HEK293 (cell line): ENCODE data around the gene NUCKS1.
A peak's percentile ranks its signal among the peaks of the same experiment; 100 is the strongest.

Experiments
- CTCF ChIA-PET: fragments of 350-600 bp; formaldehyde crosslinking; extraction: SDS; loops from one replicate; lab custom pipeline; 2021; ENCODE audit warnings: antibody characterized with exemption; lab: Yijun Ruan, JAX
- POLR2A ChIA-PET: fragments of 300-600 bp; formaldehyde crosslinking; extraction: SDS; loops from one replicate; lab custom pipeline; 2020; ENCODE audit warnings: antibody characterized with exemption, inconsistent platforms; lab: Yijun Ruan, JAX
- H3K27ac ChIP-seq: fragments of 200-500 bp; sonication (Bioruptor generic); 2 replicates; pipeline ENCODE4 v1.5.1; 2014; ENCODE audit warnings: low read depth, low read length, control low read depth, inconsistent platforms; ENCODE audit errors: extremely low read depth
- H3K36me3 ChIP-seq, 2 experiments: fragments of 200-500 bp in 1 of 2; sonication (Bioruptor generic) in 1 of 2; 1 replicate in 1 of 2; 2 replicates in 1 of 2; pipeline ENCODE4 v1.5.1; 2014 to 2017; ENCODE audit warnings: inconsistent platforms in 2 of 2, low read length in 2 of 2; ENCODE audit not compliant: control insufficient read depth in 2 of 2, insufficient read depth in 1 of 2
- H3K4me1 ChIP-seq: fragments of 200-500 bp; sonication (Bioruptor generic); 2 replicates; pipeline ENCODE4 v1.5.1; 2014; ENCODE audit warnings: mild to moderate bottlenecking, low read length, inconsistent platforms; ENCODE audit not compliant: control insufficient read depth, insufficient read depth
- H3K4me3 ChIP-seq: 2 replicates; pipeline ENCODE4 v1.5.1; 2011; ENCODE audit warnings: low read depth, mild to moderate bottlenecking, control low read depth, low read length, moderate library complexity
- H3K9me3 ChIP-seq: fragments of 200-500 bp; sonication (Bioruptor generic); 2 replicates; pipeline ENCODE4 v1.5.1; 2014; ENCODE audit warnings: low read depth, low read length, inconsistent platforms; ENCODE audit not compliant: control insufficient read depth, insufficient read depth
- EGR2 ChIP-seq: fragments of 450-650 bp; formaldehyde crosslinking; IDR thresholded peaks from 2 replicates; pipeline ENCODE4 v1.5.1; 2016; ENCODE audit warnings: low read depth, missing biosample characterization, missing genetic modification characterization
- FEZF1 ChIP-seq: fragments of 450-650 bp; formaldehyde crosslinking; IDR thresholded peaks from 2 replicates; pipeline ENCODE4 v1.5.1; 2016; ENCODE audit warnings: missing biosample characterization, missing genetic modification characterization
- GFI1B ChIP-seq: fragments of 450-650 bp; formaldehyde crosslinking; IDR thresholded peaks from 2 replicates; pipeline ENCODE4 v1.5.1; 2016; ENCODE audit warnings: missing biosample characterization, missing genetic modification characterization
- GLI2 ChIP-seq: fragments of 450-650 bp; formaldehyde crosslinking; IDR thresholded peaks from 2 replicates; pipeline ENCODE4; 2017; ENCODE audit warnings: missing biosample characterization, missing genetic modification characterization, low read depth, borderline replicate concordance
- KLF7 ChIP-seq: fragments of 450-650 bp; formaldehyde crosslinking; IDR thresholded peaks from 2 replicates; pipeline ENCODE4 v1.5.1; 2016; ENCODE audit warnings: missing biosample characterization, missing genetic modification characterization, borderline replicate concordance
- PATZ1 ChIP-seq: fragments of 450-650 bp; formaldehyde crosslinking; IDR thresholded peaks from 2 replicates; pipeline ENCODE4 v1.5.1; 2016; ENCODE audit warnings: missing biosample characterization, missing genetic modification characterization
- TRIM28 ChIP-seq: IDR thresholded peaks from 2 replicates; pipeline ENCODE4 v1.6.1; 2011; ENCODE audit warnings: low read length, control low read depth, borderline replicate concordance
- ZBTB21 ChIP-seq: fragments of 450-650 bp; formaldehyde crosslinking; IDR thresholded peaks from 2 replicates; pipeline ENCODE4 v1.5.1; 2017; ENCODE audit warnings: missing biosample characterization, missing genetic modification characterization
- ZBTB26 ChIP-seq: fragments of 450-650 bp; formaldehyde crosslinking; optimal IDR thresholded peaks from 2 replicates; pipeline ENCODE3; 2016; ENCODE audit warnings: missing biosample characterization, mild to moderate bottlenecking, missing genetic modification characterization
- ZBTB8A ChIP-seq: fragments of 450-650 bp; formaldehyde crosslinking; IDR thresholded peaks from 2 replicates; pipeline ENCODE4 v1.5.1; 2016; ENCODE audit warnings: missing biosample characterization, missing genetic modification characterization
- ZFHX2 ChIP-seq: fragments of 450-650 bp; formaldehyde crosslinking; conservative IDR thresholded peaks from 2 replicates; pipeline ENCODE4 v1.5.1; 2016; ENCODE audit warnings: missing biosample characterization, missing genetic modification characterization
- ZNF10 ChIP-seq: fragments of 450-650 bp; formaldehyde crosslinking; IDR thresholded peaks from 2 replicates; pipeline ENCODE4 v1.5.1; 2017; ENCODE audit warnings: missing biosample characterization, missing genetic modification characterization
- ZNF140 ChIP-seq: fragments of 450-650 bp; formaldehyde crosslinking; IDR thresholded peaks from 2 replicates; pipeline ENCODE4 v1.5.1; 2016; ENCODE audit warnings: missing biosample characterization, missing genetic modification characterization
- ZNF169 ChIP-seq: fragments of 450-650 bp; formaldehyde crosslinking; IDR thresholded peaks from 2 replicates; pipeline ENCODE4 v1.5.1; 2016; ENCODE audit warnings: missing biosample characterization, missing genetic modification characterization
- ZNF292 ChIP-seq: fragments of 450-650 bp; formaldehyde crosslinking; IDR thresholded peaks from 2 replicates; pipeline ENCODE4 v1.5.1; 2016; ENCODE audit warnings: low read depth, missing biosample characterization, missing genetic modification characterization, borderline replicate concordance
- ZNF335 ChIP-seq: fragments of 450-650 bp; formaldehyde crosslinking; conservative IDR thresholded peaks from 2 replicates; pipeline ENCODE4 v1.5.1; 2016; ENCODE audit warnings: missing biosample characterization, missing genetic modification characterization
- ZNF366 ChIP-seq: fragments of 450-650 bp; formaldehyde crosslinking; conservative IDR thresholded peaks from 2 replicates; pipeline ENCODE4 v1.5.1; 2016; ENCODE audit warnings: missing biosample characterization, missing genetic modification characterization
- ZNF48 ChIP-seq: fragments of 450-650 bp; formaldehyde crosslinking; IDR thresholded peaks from 2 replicates; pipeline ENCODE4 v1.5.1; 2016; ENCODE audit warnings: missing biosample characterization, missing genetic modification characterization
- ZNF596 ChIP-seq: fragments of 450-650 bp; IDR thresholded peaks from 2 replicates; pipeline ENCODE4 v1.5.0; 2018; ENCODE audit warnings: missing biosample characterization, mild to moderate bottlenecking, missing genetic modification characterization, moderate library complexity
- ZNF610 ChIP-seq: fragments of 450-650 bp; formaldehyde crosslinking; IDR thresholded peaks from 2 replicates; pipeline ENCODE4 v1.5.1; 2016; ENCODE audit warnings: missing biosample characterization, missing genetic modification characterization, borderline replicate concordance
- ZNF624 ChIP-seq: fragments of 450-650 bp; formaldehyde crosslinking; IDR thresholded peaks from 2 replicates; pipeline ENCODE4 v1.5.1; 2017; ENCODE audit warnings: missing biosample characterization, missing genetic modification characterization
- ZNF830 ChIP-seq: fragments of 450-650 bp; IDR thresholded peaks from 2 replicates; pipeline ENCODE4 v1.5.0; 2018; ENCODE audit warnings: missing biosample characterization, missing genetic modification characterization, low read depth, mild to moderate bottlenecking, moderate library complexity
- ZSCAN23 ChIP-seq: fragments of 450-650 bp; formaldehyde crosslinking; IDR thresholded peaks from 2 replicates; pipeline ENCODE4 v1.5.1; 2016; ENCODE audit warnings: missing biosample characterization, missing genetic modification characterization
- ZSCAN30 ChIP-seq: fragments of 450-650 bp; IDR thresholded peaks from 2 replicates; pipeline ENCODE4 v1.5.1; 2018; ENCODE audit warnings: missing biosample characterization, mild to moderate bottlenecking, missing genetic modification characterization, moderate library complexity

The NUCKS1 gene

GRCh38 chr1:205766038-205766437 is 16.1 kb upstream of the NUCKS1 start:
- TF ChIP-seq ZBTB8A (tag by site-specific recombination) = no peak

GRCh38 chr1:205764578-205764977 is 14.6 kb upstream of the NUCKS1 start:
- Histone ChIP-seq H3K36me3 (no peaks in the 10 kb centered on the region), H3K9me3 (no peaks in the 10 kb centered on the region), H3K27ac (no peak overlapping the region), H3K4me1 (no peaks in the 10 kb centered on the region)
- ChIA-PET CTCF (interaction anchor here (0.8 to 1.3 kb wide), 2 partner anchors 173 to 213 kb away, joined by 3 to 5 read pairs; no protein-coding TSS in a partner anchor), POLR2A (interaction anchor here (2.3 kb wide), 1 partner anchor 10 kb away, joined by 10 read pairs; the partner anchor contains the start of gene RAB29)
- TF ChIP-seq ZNF140 (tag by site-specific recombination) = no peak
- 0 out of 2 replicates have a peak, but pooled peaks have one; percentile 11 for TF ChIP-seq ZFHX2
- no peak for TF ChIP-seq ZNF596 (tag by site-specific recombination)
- TF ChIP-seq ZNF10 (tag by site-specific recombination) = peak; percentile 99
- TF ChIP-seq ZNF830 (tag by site-specific recombination) = no peak
- TF ChIP-seq, all 188 proteins: peak for 2
- H3K4me3 ChIP-seq = no peak overlapping the region

More at GRCh38 chr1:205766038-205766437, 16.1 kb upstream of the NUCKS1 start:
- no peaks in the 10 kb centered on the region for H3K9me3 ChIP-seq
- no peaks in the 10 kb centered on the region for H3K4me1 ChIP-seq
- POLR2A ChIA-PET = interaction anchor here (1.6 to 2.3 kb wide), 2 partner anchors 9 to 16 kb away, joined by 5 to 10 read pairs; partner anchors contain the start of genes NUCKS1 and RAB29
- peaks cover 0 to 10% of the 10 kb centered on the region in 2 experiments; a peak in 1 of 3 replicates for H3K36me3 ChIP-seq
- CTCF ChIA-PET = no interaction called here
- no peak overlapping the region for H3K27ac ChIP-seq
- H3K4me3 ChIP-seq = no peak overlapping the region

- Histone ChIP-seq H3K4me1 (no peaks in the 10 kb centered on the region), H3K4me3 (no peak overlapping the region), H3K36me3 (no peaks in the 10 kb centered on the region), H3K27ac (no peak overlapping the region), H3K9me3 (no peaks in the 10 kb centered on the region)
- ChIA-PET CTCF (interaction anchor here (0.6 kb wide), 1 partner anchor 53 kb away, joined by 3 read pairs; no protein-coding TSS in a partner anchor), POLR2A (interaction anchor here (1.0 kb wide), 1 partner anchor 15 kb away, joined by 3 read pairs; no protein-coding TSS in a partner anchor)
- no peak for TF ChIP-seq PATZ1 (tag by site-specific recombination)
- no peak for TF ChIP-seq ZNF335
- TF ChIP-seq ZBTB26 = no peak
- no peak for TF ChIP-seq ZNF48 (tag by site-specific recombination)
- no peak for TF ChIP-seq EGR2
- TF ChIP-seq TRIM28 = no peak
- TF ChIP-seq ZSCAN30 (tag by site-specific recombination) = no peak
- TF ChIP-seq ZBTB21 (tag by site-specific recombination) = no peak
- TF ChIP-seq KLF7 (tag by site-specific recombination) = no peak
- TF ChIP-seq ZNF610 = no peak
- TF ChIP-seq ZNF624 = no peak
- no peak for TF ChIP-seq ZSCAN23 (tag by site-specific recombination)
- no peak for TF ChIP-seq GLI2 (tag by site-specific recombination)
- TF ChIP-seq ZNF366 (tag by site-specific recombination) = no peak
- TF ChIP-seq ZBTB8A (tag by site-specific recombination) = no peak
- no peak for TF ChIP-seq ZNF169 (tag by site-specific recombination)
- no peak for TF ChIP-seq FEZF1 (tag by site-specific recombination)
- TF ChIP-seq GFI1B (tag by site-specific recombination) = no peak
- no peak for TF ChIP-seq ZNF292 (tag by site-specific recombination)
These were observed 14.0 kb upstream of the NUCKS1 start for GRCh38 chr1:205763980-205764379.
